Spleen (tissue), 11 donors: ENCODE results near the gene BATF. TPM values are rescaled to one million over a fixed set of nuclear protein-coding genes. Genes with fewer than 3 reads are reported as not detected.

Experiments used
- DNase-seq: peaks from one replicate; pipeline ENCODE4 v3.0.0-alpha.2; 2020
- H3K27ac ChIP-seq, 8 donors: fragments of 200-600 bp; sonication (generic) in 7 of 8; 1 replicate in 4 of 8; 2 replicates in 4 of 8; pipeline versions ENCODE4 v1.5.0 to v1.8.0; 2016 to 2021; ENCODE audit warnings: inconsistent platforms in 4 of 8, mild to moderate bottlenecking in 4 of 8, moderate library complexity in 1 of 8
- H3K27me3 ChIP-seq, 7 donors: fragments of 200-600 bp; sonication (generic) in 6 of 7; replicated peaks in 1 of 7; 1 replicate in 4 of 7; 2 replicates in 3 of 7; pipeline versions ENCODE4 v1.5.0 to v1.8.0; 2016 to 2021; ENCODE audit warnings: inconsistent platforms in 3 of 7, mild to moderate bottlenecking in 1 of 7
- H3K36me3 ChIP-seq, 6 donors: fragments of 200-600 bp; sonication (generic) in 5 of 6; 1 replicate in 4 of 6; 2 replicates in 2 of 6; pipeline versions ENCODE4 v1.5.0 to v1.8.0; 2016 to 2021; ENCODE audit warnings: inconsistent platforms in 2 of 6
- H3K4me1 ChIP-seq, 6 donors: fragments of 200-600 bp; sonication (generic) in 5 of 6; 1 replicate in 3 of 6; 2 replicates in 3 of 6; pipeline versions ENCODE4 v1.5.0 to v1.8.0; 2016 to 2021; ENCODE audit warnings: inconsistent platforms in 3 of 6
- H3K4me3 ChIP-seq, 8 donors: fragments of 200-600 bp; sonication (generic) in 7 of 8; 1 replicate in 4 of 8; 2 replicates in 4 of 8; pipeline versions ENCODE4 v1.5.0 to v1.8.0; 2016 to 2021; ENCODE audit warnings: inconsistent platforms in 4 of 8, mild to moderate bottlenecking in 4 of 8, moderate library complexity in 2 of 8
- H3K9me3 ChIP-seq, 8 donors: fragments of 200-600 bp; sonication (generic) in 7 of 8; 1 replicate in 4 of 8; 2 replicates in 4 of 8; pipeline versions ENCODE4 v1.5.0 to v1.8.0; 2016 to 2021; ENCODE audit warnings: inconsistent platforms in 4 of 8
- CTCF ChIP-seq, 11 experiments: fragments of 200-600 bp in 7 of 11; fragments of 450-650 bp in 4 of 11; sonication (generic) in 4 of 11; IDR thresholded peaks in 8 of 11; conservative IDR thresholded peaks in 3 of 11; 1 replicate in 7 of 11; 2 replicates in 4 of 11; pipeline versions ENCODE4 v1.4.0 to v1.8.0; 2016 to 2021; ENCODE audit warnings: antibody characterized with exemption in 11 of 11, inconsistent platforms in 4 of 11, mild to moderate bottlenecking in 1 of 11
- POLR2A ChIP-seq, 3 donors: fragments of 450-650 bp; IDR thresholded peaks; one replicate each; pipeline ENCODE4 v1.5.1; 2017; ENCODE audit warnings: antibody characterized with exemption in 3 of 3, mild to moderate bottlenecking in 1 of 3
- POLR2AphosphoS5 ChIP-seq, 3 donors: sonication (generic); formaldehyde crosslinking; IDR thresholded peaks; one replicate each; pipeline ENCODE4 v1.5.1; 2017; ENCODE audit warnings: antibody characterized with exemption in 3 of 3
- WGBS, 5 donors: extraction: QIAGEN DNeasy Blood & Tissue Kit in 3 of 5; methylation state at CpG; one replicate each; pipeline versions ENCODE4 v1.1.5 to v1.1.7; 2013 to 2018; 5-methylcytosine and 5-hydroxymethylcytosine counted together
- intact Hi-C: fragments of 100-400 bp; cut with DNase I; formaldehyde crosslinking; loops from one replicate; pipeline ENCODE4 v1.15.0; 2023; ENCODE audit warnings: low total_unique reads
- polyA plus RNA-seq, 3 donors: library from polyadenylated mRNA; stranded (reverse); fragments of 200-250 nt; gene quantifications; one replicate each; pipeline ENCODE4 v1.2.1, GENCODE V29; 2013
- total RNA-seq, 7 donors: library from RNA; depleted of rRNA in 3 of 7; stranded (reverse); fragments of >200 nt in 3 of 7; fragmentation: NEBNext Ultra II Directional in 4 of 7; extraction: Animal tissue kit (Norgen Biotek cat#: 25700) in 4 of 7; gene quantifications; one replicate each; pipeline versions ENCODE4 v1.1.0 to v1.2.1, GENCODE V29; 2016 to 2021
- donor health status: healthy with polysubstance abuse.
- donor health status: DM: no; HTN: no; CAD: no; lungs with moderate emphysema.
- donor health status: DM: no; HTN: no; CAD: no.
- donor health status: Bipolar disorder and iron deficiency.
- donor health status: healthy.
- donor health status: DM: no; HTN: no; CAD: no.
- donor health status: DM: yes; HTN: yes; CAD: no.

BATF gene
- total and polyA plus RNA-seq, 10 donors = 14.4 to 67.9 (median 41.8) TPM

- TF ChIP-seq CTCF (IDR thresholded peaks at IDR 0.05 in 8 of 11, conservative IDR thresholded peaks at IDR 0.05 in 3 of 11) (no peak), POLR2AphosphoS5 (IDR thresholded peaks at IDR 0.05) (no peak), POLR2A (IDR thresholded peaks at IDR 0.05) (no peak)
- WGBS, 5 donors = 28 to 60% (median 37%) methylated on average over 2 of the region's 2 CpGs
- DNase-seq = no peak
- intact Hi-C loops = no loop called here
- no peaks in the 10 kb centered on the region for H3K9me3 ChIP-seq
- H3K4me1 ChIP-seq = peaks cover 0 to 13% (median 0%) of the 10 kb centered on the region in 6 donors
- H3K27ac ChIP-seq = no peak overlapping the region
- H3K4me3 ChIP-seq = no peak overlapping the region
- H3K27me3 ChIP-seq = no peaks in the 10 kb centered on the region
- no peaks in the 10 kb centered on the region for H3K36me3 ChIP-seq
Observed at GRCh38 chr14:75570797-75571196, 48.5 kb downstream of the BATF start.

- no peaks in the 10 kb centered on the region for H3K36me3 ChIP-seq
- H3K4me3 ChIP-seq = no peak overlapping the region
- TF ChIP-seq POLR2A (IDR thresholded peaks at IDR 0.05) (no peak), POLR2AphosphoS5 (IDR thresholded peaks at IDR 0.05) (no peak), CTCF (IDR thresholded peaks at IDR 0.05 in 8 of 11, conservative IDR thresholded peaks at IDR 0.05 in 3 of 11) (no peak)
- no peak overlapping the region for H3K27ac ChIP-seq
- no peaks in the 10 kb centered on the region for H3K27me3 ChIP-seq
- intact Hi-C loops = no loop called here
- 65 to 85% (median 80%) methylated on average over 6 of the region's 6 CpGs for WGBS, 5 donors
- H3K4me1 ChIP-seq = peaks cover 0 to 10% (median 0%) of the 10 kb centered on the region in 6 donors
- DNase-seq = no peak
- no peaks in the 10 kb centered on the region for H3K9me3 ChIP-seq
Observed at GRCh38 chr14:75572104-75572503, 49.8 kb downstream of the BATF start.

DNA sequence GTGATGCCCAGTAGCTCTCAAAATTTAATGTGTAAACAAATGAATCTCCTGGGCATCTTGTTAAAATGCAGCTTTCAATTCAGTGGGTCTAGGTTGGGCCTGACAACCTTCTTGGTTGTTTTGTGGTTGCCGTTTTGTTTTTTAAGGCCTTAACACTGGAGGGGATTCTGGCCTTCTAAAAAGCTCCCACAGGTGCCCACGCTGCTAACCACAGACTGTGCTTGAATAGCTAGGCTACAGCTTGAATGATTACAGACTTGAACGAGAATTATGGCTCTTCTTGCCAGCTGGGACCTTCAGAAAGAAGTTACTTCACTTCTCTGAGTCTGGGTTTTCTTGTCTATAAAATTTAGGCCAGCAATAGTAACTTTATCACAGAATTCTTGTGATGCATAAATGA is 54.8 kb downstream of the BATF start:
- intact Hi-C loops = no loop called here
- H3K9me3 ChIP-seq = no peaks in the 10 kb centered on the region
- H3K27me3 ChIP-seq = no peaks in the 10 kb centered on the region
- no peak for DNase-seq
- 31 to 61% (median 55%) methylated on average over 3 of the region's 3 CpGs for WGBS, 5 donors
- H3K27ac ChIP-seq = peak overlapping the region in 3 of 8 donors; percentile 69 to 85 (median 84)
- TF ChIP-seq POLR2AphosphoS5 (IDR thresholded peaks at IDR 0.05) (no peak), POLR2A (IDR thresholded peaks at IDR 0.05) (no peak), CTCF (IDR thresholded peaks at IDR 0.05 in 8 of 11, conservative IDR thresholded peaks at IDR 0.05 in 3 of 11) (no peak)
- H3K4me1 ChIP-seq = peaks cover 8 to 43% (median 27%) of the 10 kb centered on the region in 6 donors
- H3K36me3 ChIP-seq = no peaks in the 10 kb centered on the region
- no peak overlapping the region for H3K4me3 ChIP-seq

DNA sequence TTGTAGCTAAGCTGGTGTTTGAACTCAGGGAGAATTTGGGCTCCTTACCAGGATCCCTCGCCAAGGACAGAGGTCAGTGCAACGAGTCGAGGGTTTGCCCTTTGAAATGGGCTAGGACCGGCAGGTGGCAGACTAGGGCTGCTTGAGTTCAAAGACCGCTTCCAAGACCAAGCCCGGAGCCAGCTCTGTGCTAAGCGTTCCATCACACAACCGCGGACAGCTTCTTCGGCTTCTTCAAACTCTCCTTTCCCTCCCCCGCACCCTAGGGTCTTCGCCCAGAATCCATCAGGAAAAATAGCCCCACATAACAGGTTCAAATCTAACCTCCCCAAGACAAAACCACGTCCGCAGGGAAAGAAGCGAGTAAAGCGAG is 55.4 kb downstream of the BATF start:
- Histone ChIP-seq H3K27ac (peak overlapping the region; percentile 4 to 85 (median 78)), H3K36me3 (no peaks in the 10 kb centered on the region), H3K9me3 (no peaks in the 10 kb centered on the region), H3K4me1 (peaks cover 8 to 43% (median 27%) of the 10 kb centered on the region in 6 donors), H3K27me3 (no peaks in the 10 kb centered on the region), H3K4me3 (peak overlapping the region; percentile 39 to 87 (median 58))
- peak; percentile 92 for DNase-seq
- intact Hi-C loops = loop anchor here (2.0 kb wide), 1 partner anchor 77 kb away; no protein-coding TSS in a partner anchor
- TF ChIP-seq POLR2A (IDR thresholded peaks at IDR 0.05) (no peak), POLR2AphosphoS5 (IDR thresholded peaks at IDR 0.05) (no peak), CTCF (IDR thresholded peaks at IDR 0.05 in 8 of 11, conservative IDR thresholded peaks at IDR 0.05 in 3 of 11) (peak; percentile 26 to 82 (median 73))
- 0 to 2% (median 0%) methylated on average over 16 of the region's 16 CpGs for WGBS, 5 donors
